Endodermal cell (in vitro differentiated cells): ENCODE results near the gene PSMD13. TPM values are rescaled to one million over a fixed set of nuclear protein-coding genes. Genes with fewer than 3 reads are reported as not detected.

Experiments used
- DNase-seq: peaks from one replicate; pipeline ENCODE4 v3.0.0-alpha.2; 2017
- H3K27ac ChIP-seq: 2 replicates; pipeline ENCODE4 v1.5.1; 2013; ENCODE audit warnings: mild to moderate bottlenecking, low read depth, low read length, moderate library complexity
- H3K27me3 ChIP-seq: 2 replicates; pipeline ENCODE4 v1.6.1; 2013; ENCODE audit warnings: mild to moderate bottlenecking, low read length, moderate library complexity; ENCODE audit not compliant: insufficient read depth, control insufficient read depth, poor library complexity, severe bottlenecking
- H3K36me3 ChIP-seq: 2 replicates; pipeline ENCODE4 v1.7.0; 2013; ENCODE audit warnings: mild to moderate bottlenecking, low read length, moderate library complexity; ENCODE audit not compliant: control insufficient read depth, insufficient read depth
- H3K4me1 ChIP-seq: one replicate; pipeline ENCODE4 v1.7.0; 2013; ENCODE audit warnings: low read length; ENCODE audit not compliant: control insufficient read depth, insufficient read depth
- H3K4me3 ChIP-seq: 2 replicates; pipeline ENCODE4 v1.5.1; 2013; ENCODE audit warnings: mild to moderate bottlenecking, low read length, moderate library complexity
- H3K9ac ChIP-seq: 2 replicates; pipeline ENCODE4 v1.6.1; 2013; ENCODE audit warnings: mild to moderate bottlenecking, low read length, moderate library complexity; ENCODE audit not compliant: poor library complexity, severe bottlenecking; ENCODE audit errors: extremely low read depth
- H3K9me3 ChIP-seq: 2 replicates; pipeline ENCODE4 v1.6.1; 2013; ENCODE audit warnings: mild to moderate bottlenecking, low read length, moderate library complexity; ENCODE audit not compliant: control insufficient read depth
- H3K27ac Mint-ChIP-seq: 2 replicates; pipeline ENCODE4 v1.8.0; 2020; ENCODE audit warnings: mixed read lengths
- H3K27me3 Mint-ChIP-seq: 2 replicates; pipeline ENCODE4 v1.8.0; 2021; ENCODE audit warnings: mild to moderate bottlenecking, mixed read lengths; ENCODE audit not compliant: insufficient read depth
- H3K36me3 Mint-ChIP-seq: 2 replicates; pipeline ENCODE4 v1.8.0; 2020; ENCODE audit warnings: low read depth, mixed read lengths
- H3K4me1 Mint-ChIP-seq: 2 replicates; pipeline ENCODE4 v1.8.0; 2020; ENCODE audit warnings: mixed read lengths
- H3K4me3 Mint-ChIP-seq: 2 replicates; pipeline ENCODE4 v1.8.0; 2020; ENCODE audit warnings: mild to moderate bottlenecking, moderate library complexity, mixed read lengths
- H3K9me3 Mint-ChIP-seq: 2 replicates; pipeline ENCODE4 v1.8.0; 2020; ENCODE audit warnings: mild to moderate bottlenecking, mixed read lengths
- CTCF ChIP-seq: fragments of 200-600 bp; sonication (generic); conservative IDR thresholded peaks from 2 replicates; pipeline ENCODE4 v1.5.0; 2021; ENCODE audit warnings: antibody characterized with exemption, mild to moderate bottlenecking
- WGBS, 2 experiments: methylation state at CpG; one replicate each; pipeline versions ENCODE4 v1.1.5 to v1.1.7; 2013; ENCODE audit warnings: missing lambda C conversion rate in 2 of 2, mixed read lengths in 1 of 2; ENCODE audit not compliant: insufficient coverage in 1 of 2, insufficient read length in 1 of 2; 5-methylcytosine and 5-hydroxymethylcytosine counted together
- total RNA-seq, 2 donors: library from RNA; stranded (reverse); fragmentation: NEBNext Ultra II Directional in 1 of 2; extraction: Animal tissue kit (Norgen Biotek cat#: 25700) in 1 of 2; gene quantifications; 2 replicates in 1 of 2; 3 replicates in 1 of 2; pipeline ENCODE4 v1.2.1, GENCODE V29; 2021

PSMD13 gene
- total RNA-seq, 2 donors from 2014 or later: 120 to 134 TPM

GRCh38 chr11:211295-211694 is 25.5 kb upstream of the PSMD13 start:
- 94 to 97% methylated on average over 3 to 5 of the region's 5 CpGs for WGBS, 2 experiments
- no peak overlapping the region for H3K4me3 ChIP-seq
- H3K4me1 Mint-ChIP-seq: peaks cover 13% of the 10 kb centered on the region
- peak overlapping the region; percentile 93 for H3K9ac ChIP-seq
- no peak overlapping the region for H3K27ac Mint-ChIP-seq
- no peaks in the 10 kb centered on the region for H3K27me3 Mint-ChIP-seq
- no peaks in the 10 kb centered on the region for H3K9me3 ChIP-seq
- H3K27me3 ChIP-seq: no peaks in the 10 kb centered on the region
- peaks cover 68% of the 10 kb centered on the region for H3K36me3 ChIP-seq
- H3K27ac ChIP-seq: no peak overlapping the region
- H3K36me3 Mint-ChIP-seq: peaks cover 54% of the 10 kb centered on the region
- no peak overlapping the region for H3K4me3 Mint-ChIP-seq
- no peaks in the 10 kb centered on the region for H3K9me3 Mint-ChIP-seq
- TF ChIP-seq CTCF: no peak
- H3K4me1 ChIP-seq: peaks cover 14% of the 10 kb centered on the region
- no peak for DNase-seq

GRCh38 chr11:211741-212140 is 25.0 kb upstream of the PSMD13 start:
- Mint-ChIP-seq H3K36me3 (peaks cover 54% of the 10 kb centered on the region), H3K27ac (no peak overlapping the region), H3K4me3 (no peak overlapping the region), H3K4me1 (peaks cover 12% of the 10 kb centered on the region), H3K9me3 (no peaks in the 10 kb centered on the region), H3K27me3 (no peaks in the 10 kb centered on the region)
- 87 to 92% methylated on average over 7 to 9 of the region's 9 CpGs for WGBS, 2 experiments
- DNase-seq: no peak
- no peak for TF ChIP-seq CTCF
- Histone ChIP-seq H3K27ac (no peak overlapping the region), H3K9me3 (no peaks in the 10 kb centered on the region), H3K36me3 (peaks cover 68% of the 10 kb centered on the region), H3K4me3 (no peak overlapping the region), H3K4me1 (peaks cover 14% of the 10 kb centered on the region), H3K9ac (no peak overlapping the region), H3K27me3 (no peaks in the 10 kb centered on the region)

- H3K4me1 Mint-ChIP-seq: peaks cover 12% of the 10 kb centered on the region
- peaks cover 14% of the 10 kb centered on the region for H3K4me1 ChIP-seq
- no peak for TF ChIP-seq CTCF
- H3K36me3 Mint-ChIP-seq: peaks cover 54% of the 10 kb centered on the region
- H3K27ac ChIP-seq: no peak overlapping the region
- 95 to 98% methylated on average over 9 to 17 of the region's 17 CpGs for WGBS, 2 experiments
- no peaks in the 10 kb centered on the region for H3K27me3 Mint-ChIP-seq
- DNase-seq: no peak
- peaks cover 68% of the 10 kb centered on the region for H3K36me3 ChIP-seq
- no peaks in the 10 kb centered on the region for H3K9me3 Mint-ChIP-seq
- H3K27me3 ChIP-seq: no peaks in the 10 kb centered on the region
- H3K4me3 Mint-ChIP-seq: no peak overlapping the region
- no peak overlapping the region for H3K4me3 ChIP-seq
- no peaks in the 10 kb centered on the region for H3K9me3 ChIP-seq
- no peak overlapping the region for H3K9ac ChIP-seq
- H3K27ac Mint-ChIP-seq: no peak overlapping the region
These were observed 24.4 kb upstream of the PSMD13 start for GRCh38 chr11:212150-213100.
